Kidney glomerular epithelial cell (primary cell): Measurements from ENCODE around the gene RAD51B.

Experiments used
- DNase-seq: peaks from one replicate; lab custom pipeline; 2025; lab: John Stamatoyannopoulos, UW

RAD51B gene

DNA sequence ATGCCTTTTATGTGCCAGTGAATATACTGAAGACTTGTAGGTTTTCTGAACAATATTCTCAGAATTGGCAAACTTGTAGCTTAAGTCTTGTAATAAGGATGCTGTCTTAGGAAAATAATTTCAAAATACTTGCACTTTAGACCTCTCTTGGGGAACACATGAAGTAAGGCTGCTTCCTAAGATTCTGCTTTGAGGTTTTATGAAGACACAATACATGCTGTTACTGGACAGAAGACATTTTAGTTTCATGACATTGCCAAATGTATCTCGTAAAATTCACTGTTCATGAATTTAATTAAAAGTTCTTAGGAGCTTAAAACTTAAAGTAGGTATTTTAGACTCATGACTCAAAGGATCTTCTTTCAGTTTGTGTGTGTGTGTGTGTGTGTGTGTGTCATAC is 80.7 kb downstream of the RAD51B start:
- no peak for DNase-seq

DNA sequence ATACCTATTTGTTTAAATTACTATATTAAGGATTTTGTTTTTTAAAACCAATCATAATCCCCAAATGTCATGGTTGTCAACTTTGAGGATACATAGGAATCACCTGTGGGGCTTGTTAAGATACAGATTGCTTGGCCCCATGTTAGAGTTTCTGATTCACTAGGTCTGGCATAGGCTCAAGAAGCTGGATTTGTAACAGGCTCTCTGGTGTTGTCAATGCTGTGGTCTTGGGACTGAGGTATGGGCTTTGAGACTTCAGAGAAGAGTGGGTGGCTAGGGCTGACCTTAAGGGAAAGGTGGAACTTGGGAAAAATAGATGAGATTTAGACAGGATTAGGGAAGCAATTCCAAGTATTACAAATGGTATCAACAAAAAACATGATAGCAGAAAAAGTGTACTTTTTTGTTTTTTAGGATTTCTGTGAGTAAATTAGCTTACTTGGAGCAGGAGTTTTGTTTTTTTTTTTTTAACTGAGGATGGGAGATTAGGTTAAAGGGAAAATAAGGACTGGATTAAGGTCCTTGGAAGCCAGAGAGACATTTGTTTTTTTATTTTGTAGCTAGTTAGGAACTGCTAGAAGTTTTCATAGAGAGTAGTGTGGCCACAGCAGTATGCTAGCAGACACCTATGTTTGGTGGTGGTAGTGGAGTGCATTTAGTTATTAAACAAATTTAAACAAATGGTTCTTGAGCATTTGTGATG is 88.6 kb downstream of the RAD51B start:
- no peak for DNase-seq

DNA sequence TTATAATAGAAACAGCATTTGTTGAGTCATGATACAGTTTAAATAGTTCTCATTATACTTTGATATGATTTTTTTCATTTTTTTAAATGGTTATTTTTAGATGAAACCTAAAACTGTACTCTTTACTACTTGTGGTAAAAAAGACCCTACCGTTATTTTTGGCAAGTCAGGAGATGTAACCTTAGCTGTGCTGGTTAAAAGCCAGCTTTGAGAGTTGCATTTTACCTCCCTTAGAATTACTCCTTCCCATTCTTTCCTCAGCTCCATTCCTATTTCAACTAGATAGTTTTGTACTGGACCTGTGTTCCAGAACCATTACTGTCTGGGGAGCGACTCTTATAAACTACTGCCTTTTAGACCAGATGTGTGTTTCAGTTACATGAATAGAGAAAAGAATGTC is 92.0 kb downstream of the RAD51B start:
- DNase-seq, result no peak

GRCh38 chr14:67916430-67916829 is 96.9 kb downstream of the RAD51B start:
- DNase-seq, result no peak

DNA sequence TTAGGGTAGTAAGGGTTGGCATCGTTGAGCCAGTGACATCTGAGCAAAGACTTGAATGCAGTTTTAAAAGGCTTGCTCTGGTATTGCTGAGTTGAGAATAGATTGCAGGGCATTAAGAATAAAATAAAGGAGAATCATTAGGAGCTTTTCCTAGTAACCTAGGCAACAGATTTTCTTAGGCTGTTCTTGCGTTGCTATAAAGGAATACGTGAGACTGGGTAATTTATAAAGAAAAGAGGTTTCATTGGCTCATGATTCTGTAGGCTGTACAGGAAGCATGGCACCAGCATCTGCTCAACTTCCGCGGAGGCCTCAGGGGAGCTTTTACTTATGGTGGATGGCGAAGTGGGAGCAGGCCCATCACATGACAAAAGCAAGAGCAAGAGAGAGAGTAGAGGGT is 97.4 kb downstream of the RAD51B start:
- no peak for DNase-seq

DNA sequence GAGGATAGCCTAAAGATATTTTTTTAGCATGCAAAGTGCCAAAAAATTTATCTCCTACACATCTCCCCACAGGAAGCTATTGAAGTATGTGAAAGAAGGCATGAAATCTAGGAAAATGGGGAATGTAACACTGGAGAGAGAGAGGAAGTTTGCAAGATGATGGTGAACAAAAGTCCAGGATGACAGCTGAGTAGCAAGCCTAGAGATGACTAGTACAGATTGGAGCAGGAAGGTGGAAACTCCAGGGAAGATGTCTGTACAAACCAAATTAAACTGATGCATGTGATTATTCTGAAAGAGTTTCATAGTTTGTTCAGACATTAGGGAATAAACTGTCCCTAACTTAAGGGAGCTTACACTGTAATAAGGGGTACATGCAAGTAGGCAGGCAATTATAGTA is 99.3 kb downstream of the RAD51B start:
- no peak for DNase-seq

DNA sequence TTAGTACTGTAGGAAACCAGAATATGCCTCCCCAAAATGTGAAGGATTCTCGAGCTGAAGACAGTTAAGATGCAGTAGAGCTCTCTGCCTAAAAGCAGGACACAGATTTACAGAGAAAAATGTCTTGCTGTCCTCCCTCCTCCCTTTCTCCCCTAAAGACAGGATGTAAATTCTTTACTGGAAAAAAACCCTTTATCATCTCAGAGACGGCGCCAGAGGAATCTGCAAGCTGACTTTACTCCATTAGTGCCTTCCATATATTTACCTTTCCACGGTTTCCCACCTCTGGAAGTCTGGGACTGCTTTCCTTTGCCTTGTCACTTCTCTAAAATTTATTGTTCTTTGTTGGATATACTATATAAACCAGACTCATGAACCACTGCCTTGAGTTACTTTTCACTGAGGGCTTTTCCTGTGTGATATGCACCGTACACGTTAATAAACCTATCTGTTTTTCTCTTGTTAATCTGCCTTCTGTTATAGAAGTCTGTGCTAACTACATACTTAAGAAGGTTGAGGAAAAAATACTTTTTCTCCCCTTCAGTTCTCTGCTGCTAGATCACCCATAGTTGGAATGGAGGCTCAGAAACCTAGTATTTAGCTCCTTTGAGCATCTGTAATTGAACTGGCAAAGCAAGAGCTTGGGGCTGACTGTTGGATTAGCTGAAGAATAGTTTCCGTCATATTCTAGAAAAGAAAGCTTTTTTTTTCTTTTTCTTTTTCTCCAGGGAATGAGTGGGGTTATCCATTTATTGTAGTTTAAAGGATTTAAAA is 99.9 kb downstream of the RAD51B start:
- no peak for DNase-seq

DNA sequence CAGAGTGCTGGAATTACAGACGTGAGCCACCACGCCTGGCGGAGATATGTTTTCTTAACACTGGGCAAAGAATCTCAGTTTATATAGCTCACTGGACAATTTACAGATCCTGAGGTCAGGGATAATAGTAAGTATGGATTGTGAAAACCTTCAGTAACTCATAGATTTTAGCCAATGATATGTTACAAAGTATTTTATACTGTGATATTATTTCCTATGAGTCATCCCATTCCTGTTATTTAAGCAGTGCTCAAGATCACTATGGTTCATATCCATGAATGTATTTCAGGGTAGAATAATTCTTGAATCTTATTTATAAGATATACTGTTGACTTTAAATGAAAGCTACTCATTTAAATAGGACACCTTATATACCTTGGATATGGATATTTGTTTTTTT is 107.2 kb downstream of the RAD51B start:
- DNase-seq, result no peak

- no peak for DNase-seq
Measured at GRCh38 chr14:67927244-67927643, 107.7 kb downstream of the RAD51B start.

DNA sequence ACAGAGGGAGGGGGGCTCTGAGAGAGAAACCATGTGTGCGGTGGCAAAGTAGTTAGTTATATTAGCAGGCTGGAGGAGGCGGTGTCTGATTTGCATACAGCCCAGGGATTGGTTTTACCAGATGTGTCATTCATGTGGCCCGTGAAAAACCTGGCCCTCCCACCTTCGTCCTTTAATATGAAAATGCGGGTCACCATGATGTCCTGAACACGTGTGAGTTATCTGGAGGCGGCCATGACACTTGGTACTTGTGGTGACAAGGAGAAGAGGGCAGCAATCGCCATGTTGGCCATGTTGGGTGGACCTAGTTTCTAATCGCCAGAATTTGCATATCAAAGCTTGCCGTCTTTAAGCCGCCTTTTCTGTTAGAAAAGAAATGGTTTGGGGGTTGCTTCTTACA is 108.8 kb downstream of the RAD51B start:
- no peak for DNase-seq

DNA sequence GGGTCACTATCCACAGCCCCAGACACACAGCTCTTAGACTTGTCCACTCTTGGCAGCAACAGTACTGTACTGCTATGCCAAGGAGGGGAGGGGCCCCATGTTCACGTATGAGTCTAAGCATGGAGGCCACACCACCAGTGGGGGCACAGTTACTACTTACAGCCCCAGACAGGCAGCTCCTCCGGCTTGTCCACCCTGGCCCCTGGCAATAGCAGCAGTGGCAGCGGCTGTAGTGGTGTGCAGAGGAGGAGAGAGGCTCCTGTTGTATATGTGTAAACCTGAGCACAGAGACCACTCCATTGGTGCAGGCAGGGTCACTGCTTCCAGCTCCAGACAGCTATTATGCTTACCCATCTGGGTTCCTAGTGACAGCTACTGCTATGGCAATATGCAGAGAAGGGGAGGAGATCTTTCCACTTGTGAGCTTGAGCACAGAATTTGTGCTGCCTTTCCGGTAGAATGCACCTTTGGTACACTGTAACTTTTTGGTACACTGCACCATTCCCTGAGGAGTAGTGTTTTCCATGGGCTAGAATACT is 113.2 kb downstream of the RAD51B start:
- DNase-seq, result no peak

DNA sequence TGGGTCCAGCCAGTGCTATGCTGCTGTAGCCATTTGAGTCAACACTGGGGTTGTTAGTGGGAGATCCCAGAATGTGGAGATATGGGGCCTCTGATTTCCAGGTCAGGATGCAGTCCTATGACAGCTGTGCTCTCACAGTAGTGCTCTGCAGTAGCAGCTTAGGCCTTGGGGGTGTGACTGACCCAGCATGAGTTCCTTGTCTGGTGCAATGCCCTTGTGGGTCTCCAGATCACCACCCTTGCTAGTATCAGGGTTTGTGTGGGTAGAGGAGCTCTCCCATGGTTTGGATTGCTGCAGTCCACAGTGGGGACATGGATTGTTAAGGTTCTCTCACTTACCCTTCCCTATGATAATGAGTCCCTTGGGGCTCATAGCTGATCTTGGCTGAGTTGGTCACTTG is 113.7 kb downstream of the RAD51B start:
- DNase-seq, result no peak

GRCh38 chr14:67934087-67934486 is 114.5 kb downstream of the RAD51B start:
- peak; percentile 77 for DNase-seq

DNA sequence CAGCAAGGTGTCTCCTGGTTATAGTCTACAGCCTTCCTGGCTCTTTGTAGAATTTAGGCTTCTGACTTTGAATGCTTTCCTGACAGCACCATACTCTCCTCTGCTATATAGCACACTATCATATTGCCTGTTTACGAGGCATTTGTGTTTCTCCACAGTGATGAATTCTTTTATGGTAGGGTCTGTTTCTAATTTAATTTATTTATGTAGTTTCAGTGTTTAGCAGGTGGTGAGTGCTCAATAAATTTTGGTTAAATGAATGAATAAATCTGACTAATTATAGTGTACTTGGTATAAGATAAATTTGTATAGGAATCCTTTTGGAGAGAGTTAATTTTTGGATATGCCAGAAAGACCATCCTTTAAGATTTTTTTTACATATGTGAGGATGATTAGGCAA is 115.3 kb downstream of the RAD51B start:
- no peak for DNase-seq

DNA sequence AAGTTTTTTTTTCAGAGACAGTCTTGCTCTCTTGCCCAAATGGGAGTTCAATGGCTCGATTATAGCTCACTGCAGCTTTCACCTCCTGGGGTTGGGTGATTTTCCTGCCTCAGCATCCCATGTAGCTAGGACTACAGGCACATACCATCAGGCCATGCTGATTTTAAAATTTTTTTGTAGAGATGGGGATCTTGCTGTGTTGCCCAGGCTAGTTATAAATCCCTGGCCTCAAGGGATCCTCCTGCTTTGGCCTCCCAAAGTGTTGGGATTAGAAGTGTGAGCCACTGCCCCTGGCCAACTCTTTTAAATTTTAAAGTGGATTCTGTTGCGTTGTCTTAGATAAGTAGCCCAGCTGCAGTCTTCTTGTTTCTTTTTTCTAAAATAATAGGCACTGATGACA is 115.8 kb downstream of the RAD51B start:
- no peak for DNase-seq

DNA sequence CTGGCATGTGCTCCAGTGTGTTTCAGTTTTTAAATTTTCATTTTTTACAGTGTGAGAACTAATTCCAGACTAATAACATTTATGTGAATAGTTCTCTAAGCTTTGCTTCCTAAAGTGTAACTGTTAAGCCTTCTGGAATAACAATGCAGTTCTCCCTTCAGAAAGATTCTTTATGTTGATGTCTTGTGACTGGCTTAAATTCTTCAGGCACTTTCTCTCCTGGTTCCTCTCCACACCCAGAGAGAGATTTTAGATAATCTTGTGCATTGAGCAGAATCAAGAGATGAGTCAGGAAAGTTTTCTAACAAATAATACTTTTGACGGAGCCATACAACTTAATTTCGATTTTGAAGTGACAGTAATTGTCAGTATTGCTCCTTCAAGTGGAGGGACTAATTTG is 118.5 kb downstream of the RAD51B start:
- no peak for DNase-seq

DNA sequence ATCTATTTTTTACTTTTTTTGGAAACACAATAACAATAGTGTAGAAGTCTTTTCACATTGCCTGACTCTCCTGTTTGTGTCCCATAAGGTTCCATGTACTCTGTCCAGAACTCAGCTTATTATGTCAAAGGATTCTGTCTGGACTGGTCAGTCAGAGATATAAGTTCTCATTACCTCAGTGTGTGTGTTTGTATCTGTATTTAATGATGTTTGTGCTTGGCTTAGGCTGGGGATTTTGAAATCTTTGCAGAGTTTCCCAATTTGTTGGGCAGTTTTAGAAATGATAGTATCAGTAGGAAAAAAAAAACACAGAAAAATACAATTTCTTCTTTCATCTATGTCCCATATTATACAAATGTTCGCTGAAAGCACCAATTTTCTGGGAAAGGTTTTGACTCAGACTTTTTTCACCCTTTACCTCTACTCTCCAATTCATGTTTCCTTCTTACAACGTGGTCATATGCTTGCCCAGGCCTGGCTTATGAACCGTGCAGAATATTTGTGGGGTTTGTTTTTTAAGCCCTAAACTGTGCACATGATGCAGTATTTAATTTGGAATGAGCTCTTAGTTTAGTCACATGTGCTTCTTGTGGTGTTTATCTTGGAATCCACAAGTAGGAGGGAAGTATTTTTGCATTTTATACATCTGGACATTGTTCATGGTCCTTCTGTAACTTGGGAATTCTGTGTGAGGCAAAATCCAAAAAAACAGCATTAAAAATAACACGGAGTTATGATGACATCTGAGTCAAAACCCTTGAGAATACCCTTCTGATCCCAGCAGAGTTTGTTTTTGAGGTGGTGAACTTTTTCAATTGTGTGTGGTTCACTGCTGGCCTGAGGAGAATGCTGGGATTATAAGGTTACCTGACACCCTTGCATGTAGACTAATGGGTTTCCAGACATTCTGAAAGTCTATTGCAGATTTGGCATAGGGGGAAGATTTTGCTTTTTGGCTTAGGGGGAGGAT is 121.2 kb downstream of the RAD51B start:
- DNase-seq, result peak; percentile 15

- DNase-seq, result no peak
Measured at GRCh38 chr14:67941456-67942018, 122.0 kb downstream of the RAD51B start.

DNA sequence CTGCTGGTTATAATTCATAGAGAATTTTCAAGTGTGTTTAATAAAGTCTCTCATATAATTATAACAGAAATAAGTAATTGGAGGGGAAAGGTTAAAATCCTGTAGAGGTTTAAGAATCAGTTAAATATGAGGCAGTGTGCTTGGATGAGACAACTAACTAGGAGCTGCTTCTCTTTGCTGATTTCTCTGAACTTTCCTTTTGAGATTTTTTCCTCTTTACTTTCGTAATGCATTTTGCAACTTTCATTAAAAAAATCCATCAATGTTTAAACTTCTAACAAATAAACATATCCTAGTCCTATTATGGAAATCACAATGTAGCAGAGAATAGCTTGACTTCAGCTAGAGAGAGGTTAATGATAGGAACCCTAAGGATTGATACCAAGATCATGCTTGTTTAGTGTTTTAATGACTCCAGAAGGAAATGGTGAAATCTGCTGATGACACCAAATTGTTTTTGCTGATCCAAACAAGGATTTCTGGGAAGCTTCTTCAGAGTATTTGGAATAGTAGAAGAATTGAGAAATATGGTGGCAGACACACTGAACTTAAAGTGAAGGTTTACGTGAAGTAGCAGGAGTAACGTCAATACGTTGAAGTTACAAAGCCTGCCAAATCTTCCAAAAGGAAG is 122.6 kb downstream of the RAD51B start:
- no peak for DNase-seq

DNA sequence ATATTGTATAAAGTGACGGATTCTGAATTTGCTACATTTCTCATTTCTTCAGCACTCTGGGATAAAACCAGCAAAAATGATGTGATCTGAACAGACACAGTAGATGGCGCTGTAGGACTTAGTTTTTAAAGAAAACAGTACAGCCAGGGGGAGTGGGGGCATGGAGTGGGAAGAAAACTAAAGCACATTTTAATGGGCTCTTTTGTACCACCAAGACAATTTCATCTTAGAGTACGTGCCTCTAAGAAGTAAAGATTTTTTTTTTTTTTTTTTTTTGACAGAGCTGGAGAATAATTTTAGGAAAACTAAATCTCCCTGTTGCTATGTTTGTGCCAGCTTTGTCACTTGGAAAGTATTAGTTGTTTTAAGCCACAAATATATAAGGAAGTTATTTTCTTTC is 124.4 kb downstream of the RAD51B start:
- peak; percentile 90 for DNase-seq

GRCh38 chr14:67944605-67945004 is 125.0 kb downstream of the RAD51B start:
- no peak for DNase-seq
